Fibroblast of skin of back (primary cell): ENCODE results near the gene GCNT1.
"Not testable (repeated sequence)": the region's sequence is repeated elsewhere in the genome, so short reads cannot be mapped to it uniquely, and the experiment has no call there.

Experiments used
- DNase-seq: peaks from one replicate; pipeline ENCODE4 v3.0.0-alpha.2; 2013

Gene GCNT1

DNA sequence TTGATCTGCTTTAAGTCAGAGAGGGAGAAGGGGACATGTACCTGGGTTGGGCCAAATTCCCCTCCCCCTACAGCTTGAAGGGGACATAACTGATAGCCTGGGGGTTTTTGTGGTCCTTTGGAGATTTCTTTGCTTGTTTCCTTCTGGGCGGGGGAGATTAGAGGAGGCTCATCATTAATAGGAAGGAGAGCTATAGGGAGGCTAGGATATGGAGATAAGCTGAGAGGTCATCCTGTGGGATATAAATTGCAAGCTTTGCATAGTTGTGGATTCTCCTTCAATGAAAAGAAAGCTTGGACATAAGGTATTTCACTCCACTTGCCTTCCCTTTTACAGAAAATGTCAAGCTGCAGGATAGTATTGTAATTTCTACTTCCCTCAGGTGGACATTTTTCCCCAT lies 34.5 kb downstream of the GCNT1 start:
- DNase-seq: not testable (repeated sequence)

DNA sequence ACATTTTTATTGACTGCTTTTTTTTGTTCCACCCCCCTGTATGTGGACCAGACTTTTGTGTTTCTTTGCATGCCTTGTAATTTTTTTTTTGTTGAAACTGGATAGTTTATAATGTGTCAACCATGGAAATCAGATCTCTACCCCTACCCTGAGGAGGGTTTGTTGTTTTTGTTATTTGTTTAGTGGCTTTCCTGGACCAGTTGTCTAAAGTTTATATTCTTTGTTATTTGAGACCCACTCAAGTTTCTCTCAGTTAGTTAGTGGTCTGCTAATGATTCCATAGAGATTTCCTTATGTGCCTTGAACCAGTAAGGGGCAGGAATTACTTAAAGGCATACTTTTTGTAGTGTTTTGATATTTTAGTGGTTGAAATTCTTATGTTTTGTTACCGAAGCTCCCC lies 41.1 kb downstream of the GCNT1 start:
- DNase-seq: no peak

DNA sequence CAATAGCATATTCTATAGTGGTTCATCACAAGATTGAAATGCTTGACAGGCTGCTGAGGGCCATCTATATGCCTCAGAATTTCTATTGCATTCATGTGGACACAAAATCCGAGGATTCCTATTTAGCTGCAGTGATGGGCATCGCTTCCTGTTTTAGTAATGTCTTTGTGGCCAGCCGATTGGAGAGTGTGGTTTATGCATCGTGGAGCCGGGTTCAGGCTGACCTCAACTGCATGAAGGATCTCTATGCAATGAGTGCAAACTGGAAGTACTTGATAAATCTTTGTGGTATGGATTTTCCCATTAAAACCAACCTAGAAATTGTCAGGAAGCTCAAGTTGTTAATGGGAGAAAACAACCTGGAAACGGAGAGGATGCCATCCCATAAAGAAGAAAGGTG lies 43.8 kb downstream of the GCNT1 start:
- no peak for DNase-seq

DNA sequence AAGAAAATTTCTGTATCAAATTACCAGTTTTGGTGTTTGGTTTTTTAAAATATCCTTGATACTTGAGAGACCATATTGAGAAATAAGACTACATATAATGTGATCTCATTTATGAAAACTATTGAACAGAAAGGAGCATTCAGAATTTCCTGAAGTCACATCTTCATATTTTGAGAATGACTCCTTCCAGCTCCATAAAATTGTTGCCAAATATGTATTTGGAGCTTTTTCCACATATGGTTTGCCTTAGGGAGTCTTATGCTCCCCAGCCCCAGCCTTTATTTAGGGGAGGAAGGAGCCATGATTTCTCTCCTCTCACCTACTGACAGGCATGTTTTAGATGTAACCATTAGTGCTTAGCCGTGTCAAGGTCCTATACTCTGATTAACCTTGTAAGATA lies 51.1 kb downstream of the GCNT1 start:
- peak; percentile 76 for DNase-seq

DNA sequence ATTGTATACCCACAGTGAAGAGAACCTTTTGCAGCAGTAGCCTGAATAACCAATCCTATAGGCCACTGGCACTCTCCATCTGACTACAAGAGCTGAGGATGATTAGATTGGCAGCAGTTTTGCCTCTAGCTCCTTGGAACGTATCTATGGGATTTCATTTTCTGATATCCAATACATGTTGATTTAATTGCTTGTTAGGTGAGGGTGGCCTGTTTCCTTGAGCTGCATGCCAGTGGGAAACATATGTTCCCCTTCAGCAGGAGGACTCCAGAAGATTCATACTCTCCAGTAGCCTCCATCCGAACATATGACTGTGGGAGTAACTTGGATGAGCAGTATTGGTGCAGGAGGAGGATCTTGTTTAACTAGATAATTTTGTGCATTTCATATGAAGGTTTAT lies 51.5 kb downstream of the GCNT1 start:
- DNase-seq: no peak

DNA sequence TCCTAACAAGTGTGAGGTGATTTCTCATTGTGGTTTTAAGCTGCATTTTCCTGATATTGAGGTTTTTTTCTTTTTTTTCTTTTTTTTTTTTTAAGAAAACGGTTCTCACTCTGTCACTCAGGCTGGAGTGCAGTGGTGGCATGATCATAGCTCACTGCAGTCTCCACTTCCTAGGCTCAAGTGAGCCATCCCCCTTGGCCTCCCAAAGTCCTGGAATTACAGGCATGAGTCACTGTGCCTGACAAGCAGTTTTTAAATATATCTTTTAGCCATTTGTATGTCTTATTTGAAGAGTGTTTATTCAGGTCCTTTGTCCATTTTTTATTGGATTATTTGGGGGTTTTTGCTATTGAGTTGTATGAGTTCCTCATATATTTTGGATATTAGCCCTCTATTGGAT lies 53.8 kb downstream of the GCNT1 start:
- DNase-seq: peak; percentile 89

DNA sequence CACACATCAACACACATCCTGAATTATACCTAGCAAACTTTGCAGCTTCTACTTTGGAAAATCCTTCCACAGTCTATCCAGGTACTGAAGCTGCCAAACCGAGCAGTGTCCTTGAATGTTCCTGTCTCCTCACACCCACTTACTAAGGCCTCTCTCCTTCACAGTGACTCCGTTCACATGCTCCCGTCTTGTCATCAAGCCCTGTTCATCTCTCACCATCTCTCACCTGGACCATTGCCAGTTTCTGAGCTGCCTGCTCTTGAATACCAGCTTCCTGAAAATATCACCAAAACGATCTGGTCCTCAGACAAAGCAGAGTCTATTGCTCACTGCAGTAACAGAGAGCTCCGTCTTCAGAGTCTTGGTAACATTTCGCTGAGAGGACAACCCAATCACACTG lies 57.4 kb downstream of the GCNT1 start:
- DNase-seq: peak; percentile 17

DNA sequence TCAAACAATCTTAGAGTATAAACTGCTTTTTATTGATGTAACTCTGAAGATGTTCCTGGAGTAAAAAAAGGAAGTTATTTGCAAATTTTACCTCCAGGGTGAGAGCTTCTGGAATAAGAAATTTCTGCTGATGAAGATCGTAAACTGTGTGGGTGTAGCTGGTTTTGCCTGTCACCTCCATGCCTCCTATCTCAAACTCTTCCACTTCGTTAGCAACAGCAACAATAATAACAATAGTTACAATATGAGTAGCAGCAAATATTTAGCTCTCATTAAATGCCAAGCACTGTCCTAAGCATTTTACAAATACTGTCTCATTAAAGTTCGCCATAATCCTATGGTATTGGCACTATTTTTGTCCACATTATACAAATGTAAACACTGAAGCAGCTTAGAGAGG lies 57.9 kb downstream of the GCNT1 start:
- DNase-seq: no peak

DNA sequence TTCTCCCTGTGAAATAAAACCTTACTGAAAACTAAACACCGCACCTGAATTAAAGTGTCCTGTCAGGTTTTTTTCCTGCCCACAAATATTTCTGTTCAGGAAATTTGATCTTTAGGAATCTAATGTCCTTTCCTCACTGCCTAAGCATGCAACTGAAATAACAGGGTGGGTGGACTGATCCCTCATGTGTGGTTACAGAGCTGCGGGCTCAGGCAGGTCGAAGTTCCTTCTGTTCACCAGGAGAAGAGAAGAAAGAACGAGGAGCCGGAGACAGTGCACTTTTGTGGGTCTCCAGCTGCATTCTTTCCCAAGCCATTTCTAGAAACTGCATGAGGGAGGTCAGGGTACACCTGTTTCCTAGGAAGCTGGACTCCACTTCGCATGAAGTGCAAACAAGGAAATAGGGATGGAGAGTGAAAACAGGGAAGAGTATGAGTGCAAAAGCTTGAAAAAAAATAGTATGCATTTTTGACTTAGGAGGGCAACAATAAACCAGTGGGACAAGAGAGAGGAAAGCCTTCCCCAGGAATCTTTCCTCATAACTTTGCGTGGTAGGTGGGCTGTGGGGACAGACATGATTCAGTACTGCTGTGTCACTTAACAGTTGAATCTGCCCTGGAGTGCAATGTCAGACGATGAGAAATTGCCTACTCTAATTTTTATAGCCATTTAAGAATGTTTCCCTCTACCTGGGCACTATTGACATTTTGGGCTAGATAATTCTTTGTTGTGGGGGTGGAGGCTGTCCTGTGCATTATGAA lies 60.3 kb downstream of the GCNT1 start:
- peak; percentile 17 for DNase-seq

DNA sequence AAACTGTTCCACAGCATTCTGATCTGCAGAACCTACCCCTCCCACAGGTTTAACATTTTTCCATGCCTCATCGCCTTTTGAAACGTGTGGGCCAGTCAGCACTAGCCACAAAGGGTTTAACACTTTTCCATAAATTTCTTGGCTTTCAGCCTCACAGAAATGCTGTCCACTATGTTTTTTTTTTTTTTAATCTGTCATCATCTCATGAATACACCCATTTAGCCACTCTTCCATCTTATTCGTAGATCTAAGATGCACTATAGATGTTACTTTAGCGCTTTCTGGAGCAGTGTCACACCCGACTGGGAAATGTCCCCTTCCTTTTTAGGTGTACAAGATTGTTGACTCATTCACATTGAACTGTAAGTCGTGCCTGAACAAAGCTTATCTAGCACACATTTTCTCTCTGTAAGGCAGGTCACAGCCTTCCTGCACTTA lies 62.3 kb downstream of the GCNT1 start:
- DNase-seq: no peak

DNA sequence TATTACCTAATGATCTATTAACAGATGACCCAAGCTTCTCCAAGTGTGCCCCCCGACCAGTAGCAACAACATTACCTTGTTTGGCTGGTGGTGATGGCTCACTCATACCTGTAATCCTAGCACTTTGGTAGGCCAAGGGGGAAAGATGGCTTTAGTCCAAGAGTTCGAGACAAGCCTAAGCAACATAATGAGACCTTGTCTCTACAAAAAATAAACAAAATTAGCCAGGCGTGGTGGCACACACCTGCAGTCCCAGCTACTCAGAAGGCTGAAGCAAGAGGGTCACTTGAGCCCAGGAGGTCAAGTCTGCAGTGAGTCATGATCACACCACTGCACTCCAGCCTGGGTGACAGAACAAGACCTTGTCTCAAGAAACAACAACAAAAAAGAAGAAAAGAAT lies 62.9 kb downstream of the GCNT1 start:
- no peak for DNase-seq

DNA sequence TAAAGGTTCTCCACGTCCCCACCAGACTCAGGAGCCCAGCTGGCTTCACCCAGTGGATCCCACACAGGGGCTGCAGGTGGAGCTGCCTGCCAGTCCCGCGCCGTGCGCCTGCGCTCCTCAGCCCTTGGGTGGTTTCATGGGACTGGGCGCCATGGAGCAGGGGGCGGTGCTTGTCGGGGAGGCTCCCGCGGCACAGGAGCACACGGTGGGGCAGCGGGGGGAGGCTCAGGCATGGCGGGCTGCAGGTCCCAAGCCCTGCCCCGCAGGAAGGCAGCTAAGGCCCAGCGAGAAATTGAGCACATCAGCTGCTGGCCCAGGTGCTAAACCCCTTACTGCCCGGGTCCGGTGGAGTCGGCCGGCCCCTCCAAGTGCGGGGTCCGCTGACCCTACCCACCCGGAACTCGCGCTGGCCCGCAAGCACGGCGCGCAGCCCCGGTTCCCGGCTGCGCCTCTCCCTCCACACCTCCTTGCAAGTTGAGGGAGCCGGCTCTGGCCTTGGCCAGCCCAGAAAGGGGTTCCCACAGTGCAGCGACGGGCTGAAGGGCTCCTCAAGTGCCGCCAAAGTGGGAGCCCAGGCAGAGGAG lies 64.7 kb downstream of the GCNT1 start:
- not testable (repeated sequence) for DNase-seq

DNA sequence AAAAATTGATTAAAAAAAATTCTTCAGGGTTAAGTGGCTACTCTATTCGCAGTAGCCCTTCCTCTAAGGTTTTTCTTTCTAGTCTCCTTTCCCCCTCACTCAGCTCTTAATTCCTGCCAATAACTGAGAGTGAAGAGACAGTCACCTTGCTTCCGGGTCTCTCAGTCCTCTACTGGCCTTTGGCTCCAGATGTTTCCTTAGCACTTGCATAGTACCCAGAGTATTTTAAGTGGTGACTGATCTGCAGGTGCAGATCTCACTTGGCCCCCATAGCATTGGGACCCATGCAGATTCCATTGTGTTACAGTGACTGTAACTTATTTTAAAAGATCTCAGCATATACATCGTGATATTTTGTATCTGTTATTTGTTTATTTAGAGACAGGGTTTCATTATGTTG lies 66.2 kb downstream of the GCNT1 start:
- no peak for DNase-seq

DNA sequence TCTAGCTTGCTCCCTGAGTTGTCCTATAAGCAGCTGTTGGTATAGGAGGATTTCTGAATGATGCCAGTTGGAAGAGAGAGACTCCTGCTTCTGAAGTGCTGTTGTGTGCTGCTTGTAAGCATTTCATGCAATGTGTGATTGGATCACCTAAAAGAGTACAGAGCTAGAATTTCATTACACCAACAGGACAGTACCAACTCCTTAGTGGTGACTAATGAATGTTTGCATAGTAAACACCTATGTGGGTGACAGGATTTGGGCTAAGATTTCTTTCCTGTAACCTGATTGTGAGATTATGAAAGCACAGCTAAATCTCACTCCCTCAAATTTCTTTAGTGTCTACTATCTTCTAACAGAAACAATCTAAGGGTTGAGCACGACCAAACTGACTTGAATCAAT lies 67.0 kb downstream of the GCNT1 start:
- no peak for DNase-seq

DNA sequence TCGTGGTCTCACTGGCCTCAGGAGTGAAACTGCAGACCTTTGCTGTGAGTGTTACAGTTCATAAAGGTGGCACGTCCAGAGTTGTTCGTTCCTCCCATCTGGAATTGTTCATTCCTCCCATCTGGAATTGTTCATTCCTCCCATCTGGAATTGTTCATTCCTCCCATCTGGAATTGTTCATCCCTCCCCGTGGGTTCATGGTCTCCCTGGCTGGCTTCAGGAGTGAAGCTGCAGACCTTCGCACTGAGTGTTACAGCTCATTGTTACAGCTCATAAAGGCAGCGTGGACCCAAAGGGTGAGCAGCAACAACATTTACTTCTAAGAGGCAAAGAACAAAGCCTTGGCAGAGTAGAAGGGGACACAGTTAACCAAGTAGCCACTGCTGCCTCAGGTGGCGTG lies 69.1 kb downstream of the GCNT1 start:
- peak; percentile 46 for DNase-seq

DNA sequence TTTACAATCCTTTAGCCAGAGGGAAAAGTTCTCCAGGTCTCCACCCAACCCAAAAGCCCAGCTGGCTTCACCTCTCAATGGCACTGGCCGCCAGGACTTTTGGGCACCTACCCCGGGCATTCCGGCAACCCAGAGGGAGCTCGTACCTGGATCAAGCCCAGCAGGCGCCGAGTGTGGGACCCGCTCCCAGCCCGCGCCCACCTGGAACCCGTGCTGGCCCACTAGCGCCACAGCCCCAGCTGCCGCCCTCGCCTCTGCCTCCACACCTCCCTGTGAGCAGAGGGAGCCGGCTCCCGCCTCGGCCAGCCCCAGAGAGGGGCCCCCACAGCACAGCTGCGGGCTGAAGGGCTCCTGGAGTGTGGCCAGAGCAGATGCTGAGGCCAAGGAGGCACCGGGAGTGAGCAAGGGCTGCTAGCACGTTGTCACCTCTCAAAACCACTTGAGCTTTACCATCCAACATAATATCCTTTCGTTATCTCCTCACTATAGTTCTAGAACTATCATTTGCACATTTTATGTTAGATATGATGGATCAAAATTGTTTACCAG lies 69.7 kb downstream of the GCNT1 start:
- no peak for DNase-seq

DNA sequence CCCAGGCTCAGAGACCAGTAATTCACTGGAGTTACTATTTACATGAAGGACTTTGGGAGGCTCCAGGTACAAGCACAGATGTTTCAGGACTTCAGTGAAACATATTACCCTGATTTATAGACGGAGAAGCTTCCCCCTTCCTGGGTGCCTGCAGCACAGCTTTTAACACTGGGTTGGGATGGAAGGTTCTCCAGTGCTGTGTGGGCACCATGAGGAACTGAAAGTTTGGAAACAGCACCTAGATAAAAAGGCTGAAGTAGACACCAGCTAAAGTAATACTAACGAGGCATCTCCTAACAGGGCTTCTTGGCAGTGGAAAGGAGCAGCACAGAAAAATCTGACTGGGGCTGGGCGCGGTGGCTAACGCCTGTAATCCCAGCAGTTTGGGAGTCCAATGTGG lies 70.7 kb downstream of the GCNT1 start:
- no peak for DNase-seq

DNA sequence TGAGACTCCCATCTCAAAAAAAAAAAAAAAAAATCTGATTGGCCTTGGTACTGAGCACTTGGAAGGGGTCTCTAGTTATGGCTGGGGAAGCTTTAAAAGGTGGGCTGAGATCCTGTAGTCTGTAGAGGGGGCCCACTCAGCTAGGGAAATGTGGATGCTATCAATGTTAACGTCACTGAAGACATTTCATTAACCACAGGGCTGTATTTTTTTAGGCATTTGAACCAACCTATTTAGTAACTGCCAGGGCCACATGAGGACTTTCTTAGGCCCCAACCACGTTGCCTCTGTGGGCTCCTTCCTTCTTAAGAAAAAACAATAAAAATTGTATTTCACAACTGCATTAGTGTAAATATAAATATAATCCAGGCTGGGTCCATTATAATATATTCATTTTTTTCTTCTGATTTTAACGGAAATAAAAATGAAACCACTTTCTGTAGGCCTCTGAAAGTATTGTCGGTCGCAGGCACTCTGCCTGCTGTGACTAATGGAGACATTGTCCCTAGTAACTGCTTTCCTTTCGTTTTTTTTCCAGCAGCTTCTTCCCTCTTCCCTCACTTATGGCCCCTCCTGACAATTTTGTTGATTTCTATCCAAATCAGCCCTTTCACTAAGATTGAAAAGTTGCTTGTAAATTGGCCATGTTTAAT lies 71.6 kb downstream of the GCNT1 start:
- peak; percentile 57 for DNase-seq

DNA sequence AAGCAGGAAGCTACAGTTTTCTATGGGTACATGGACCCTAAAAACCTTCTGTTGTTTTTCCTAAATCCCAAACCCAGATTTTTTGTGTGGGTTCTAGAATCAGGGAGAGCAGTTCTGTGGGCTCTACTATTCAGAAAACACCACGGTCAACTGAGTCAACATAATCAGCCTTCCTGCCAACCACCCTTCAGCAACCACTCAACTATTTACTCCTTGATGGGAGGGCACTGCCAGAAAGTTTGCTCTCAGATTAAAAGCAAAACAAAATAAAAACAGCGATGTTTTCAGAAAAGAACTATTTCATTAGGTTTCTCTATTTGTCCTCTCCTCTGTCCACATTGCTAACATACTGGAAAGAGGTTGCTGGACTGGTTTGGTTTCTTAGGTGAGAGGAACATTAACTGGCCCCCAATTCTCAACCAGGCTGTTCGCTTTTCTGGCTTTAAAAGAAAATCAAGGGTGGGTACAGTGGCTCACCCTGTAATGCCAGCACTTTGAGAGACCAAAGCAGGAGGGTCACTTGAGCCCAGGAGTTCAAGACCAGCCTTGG lies 72.3 kb downstream of the GCNT1 start:
- DNase-seq: no peak

DNA sequence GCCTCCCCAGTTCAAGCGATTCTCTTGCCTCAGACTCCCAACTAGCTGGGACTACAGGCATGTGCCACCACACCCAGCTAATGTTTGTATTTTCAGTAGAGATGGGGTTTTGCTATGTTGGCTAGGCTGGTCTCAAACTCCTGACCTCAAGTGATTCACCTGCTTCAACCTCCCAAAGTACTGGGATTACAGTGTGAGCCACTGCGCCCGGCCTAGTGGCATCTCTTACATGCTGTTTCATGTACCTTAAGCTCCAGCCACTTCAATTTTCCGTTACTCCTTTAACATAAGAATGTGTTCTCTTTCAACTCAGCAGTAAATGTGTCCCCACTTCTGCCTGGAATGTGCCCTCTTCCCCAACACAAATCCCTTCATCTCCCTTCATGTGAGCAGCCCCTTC lies 73.9 kb downstream of the GCNT1 start:
- DNase-seq: not testable (repeated sequence)

DNA sequence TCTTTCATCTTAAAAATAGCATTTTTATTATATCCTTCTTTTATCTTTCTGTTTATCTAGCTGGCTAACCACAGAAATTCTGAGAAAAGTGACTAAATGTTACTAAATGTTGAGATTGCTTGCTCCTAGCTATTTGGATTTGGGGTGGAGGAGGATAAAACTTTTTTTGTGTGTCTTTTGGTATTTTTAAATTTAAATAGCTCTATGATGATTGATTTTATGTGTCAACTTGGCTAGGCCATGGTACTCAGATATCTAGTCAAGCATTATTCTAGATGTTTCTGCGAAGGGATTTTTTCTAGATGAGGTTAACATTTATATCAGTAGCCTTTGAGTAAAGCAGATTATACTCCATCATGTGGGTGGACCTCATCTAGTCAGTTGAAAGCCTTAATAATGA lies 75.0 kb downstream of the GCNT1 start:
- peak; percentile 79 for DNase-seq

DNA sequence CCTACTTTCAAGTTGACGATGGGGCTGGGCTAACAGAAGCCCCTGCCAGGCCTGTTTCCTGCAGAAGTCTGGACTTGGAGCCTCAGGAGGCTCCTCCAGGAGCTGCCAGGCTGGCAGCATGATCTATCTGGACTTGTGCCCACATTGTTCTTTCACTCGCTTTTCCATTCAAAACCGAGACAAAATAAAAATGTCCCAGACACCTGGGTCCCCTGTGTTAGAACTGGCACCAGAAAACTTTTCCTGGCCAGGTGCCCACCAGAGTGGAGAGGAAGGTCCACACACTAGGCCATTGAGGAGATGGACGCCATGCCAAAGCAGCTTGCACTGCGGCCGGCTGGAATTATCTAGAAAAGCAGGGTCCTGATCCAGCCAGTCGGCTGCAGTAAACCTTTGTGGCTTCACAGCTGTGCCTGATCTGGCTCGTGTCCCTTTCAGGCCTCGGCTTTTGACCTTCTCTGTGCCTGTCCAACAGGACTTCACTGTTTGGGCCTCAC lies 78.2 kb downstream of the GCNT1 start:
- no peak for DNase-seq

DNA sequence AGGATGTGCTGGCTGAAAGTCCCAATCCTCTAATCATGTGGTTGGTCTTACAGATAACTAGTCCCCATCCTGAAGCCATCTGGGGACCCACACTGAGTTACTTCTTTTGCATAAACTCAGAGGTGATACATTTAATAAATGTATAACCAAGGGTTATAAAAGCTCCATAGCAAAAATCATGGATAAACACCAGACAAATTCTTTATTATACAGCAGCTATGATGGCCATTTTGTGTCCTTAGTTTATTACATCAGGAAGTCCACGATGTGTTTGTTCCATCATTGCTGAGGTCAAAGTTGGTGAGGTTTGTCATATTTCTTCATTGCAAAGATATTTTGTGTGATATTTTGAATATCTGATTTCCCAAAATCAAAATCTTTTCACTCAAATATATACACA lies 80.2 kb downstream of the GCNT1 start:
- DNase-seq: no peak
